HG02938 (cell line): ENCODE measurements around the gene CACNA1I.

Experiments
- ATAC-seq: cut with Tn5 transposase; IDR thresholded peaks from one replicate; pipeline ENCODE4 v1.9.1; 2021; ENCODE audit warnings: mild to moderate bottlenecking, moderate library complexity; ENCODE audit not compliant: unreplicated experiment

Gene CACNA1I

DNA sequence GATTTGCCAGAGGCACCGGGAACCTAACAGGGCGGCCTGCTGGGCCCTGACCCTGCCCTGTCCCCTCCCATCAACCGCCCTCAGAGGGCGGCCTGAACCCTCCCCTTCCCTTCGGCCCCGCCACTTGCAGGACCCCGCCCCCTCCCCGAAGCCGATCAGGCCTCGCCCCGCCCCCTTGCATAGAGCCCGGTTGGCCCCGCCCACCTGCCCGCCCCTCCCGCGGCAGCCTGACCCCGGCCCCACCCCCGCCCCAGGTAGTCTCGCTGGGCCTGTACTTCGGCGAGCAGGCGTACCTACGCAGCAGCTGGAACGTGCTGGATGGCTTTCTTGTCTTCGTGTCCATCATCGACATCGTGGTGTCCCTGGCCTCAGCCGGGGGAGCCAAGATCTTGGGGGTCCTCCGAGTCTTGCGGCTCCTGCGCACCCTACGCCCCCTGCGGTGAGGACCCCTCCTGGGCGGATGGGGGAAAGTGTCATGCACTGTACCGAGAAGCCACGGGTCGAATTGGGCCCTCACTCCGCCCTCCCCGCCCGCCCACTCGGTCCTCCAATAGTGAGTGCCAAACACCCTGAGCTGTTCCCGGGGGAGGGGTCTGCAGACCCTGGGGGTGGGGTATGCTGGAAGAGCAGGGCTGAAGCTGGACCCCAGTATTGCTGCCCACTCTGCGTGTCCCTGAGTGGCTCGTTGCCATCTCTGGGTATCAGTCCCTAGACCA, 94.1 kb downstream of the CACNA1I start:
- no peak for ATAC-seq

DNA sequence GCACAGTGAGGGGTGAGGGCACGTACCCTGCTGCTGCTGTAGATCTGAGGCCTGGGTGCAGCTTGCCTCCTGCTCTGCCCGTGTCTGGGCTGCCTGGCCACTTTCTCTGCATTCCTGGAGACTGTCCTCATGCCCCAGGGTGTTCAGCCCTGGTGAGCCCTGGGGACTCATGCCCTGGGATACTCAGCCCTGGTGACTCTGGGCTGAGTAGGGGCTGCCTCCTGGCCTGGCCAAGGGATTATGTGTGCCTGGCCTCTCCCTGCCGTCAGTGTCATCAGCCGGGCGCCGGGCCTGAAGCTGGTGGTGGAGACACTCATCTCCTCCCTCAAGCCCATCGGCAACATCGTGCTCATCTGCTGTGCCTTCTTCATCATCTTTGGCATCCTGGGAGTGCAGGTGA, 94.7 kb downstream of the CACNA1I start:
- no peak for ATAC-seq

DNA sequence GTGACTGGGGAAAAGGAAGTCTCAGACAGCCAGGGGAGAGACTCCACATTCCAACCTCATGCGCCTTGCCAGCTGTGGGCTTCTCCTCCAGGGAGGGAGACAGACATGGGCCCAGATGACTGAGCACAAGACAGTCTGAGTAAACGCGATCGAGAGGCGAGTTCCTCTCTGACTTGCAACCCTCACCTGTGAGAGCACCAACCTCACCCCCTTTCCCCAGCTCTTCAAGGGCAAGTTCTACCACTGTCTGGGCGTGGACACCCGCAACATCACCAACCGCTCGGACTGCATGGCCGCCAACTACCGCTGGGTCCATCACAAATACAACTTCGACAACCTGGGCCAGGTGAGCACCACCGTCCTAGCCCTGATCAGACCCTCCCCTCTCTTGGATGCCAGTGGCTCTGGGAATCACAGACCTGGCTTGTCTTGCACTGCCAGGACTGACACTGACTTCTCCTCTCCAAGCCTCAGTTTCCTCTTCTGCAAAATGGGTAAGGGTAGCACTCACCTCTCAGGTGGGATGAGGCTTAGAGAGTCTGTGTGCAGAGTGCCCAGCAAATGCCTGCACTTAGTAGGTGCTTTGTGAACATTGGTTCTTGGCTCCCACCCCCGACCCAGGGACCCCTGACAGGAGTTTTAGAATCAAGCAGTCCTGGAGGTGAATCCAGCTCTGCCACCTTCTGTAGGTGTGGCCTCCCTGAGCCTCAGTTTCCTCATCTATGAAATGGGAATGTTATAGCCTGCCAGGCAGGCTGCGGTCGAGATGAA, 95.3 kb downstream of the CACNA1I start:
- ATAC-seq: no peak

DNA sequence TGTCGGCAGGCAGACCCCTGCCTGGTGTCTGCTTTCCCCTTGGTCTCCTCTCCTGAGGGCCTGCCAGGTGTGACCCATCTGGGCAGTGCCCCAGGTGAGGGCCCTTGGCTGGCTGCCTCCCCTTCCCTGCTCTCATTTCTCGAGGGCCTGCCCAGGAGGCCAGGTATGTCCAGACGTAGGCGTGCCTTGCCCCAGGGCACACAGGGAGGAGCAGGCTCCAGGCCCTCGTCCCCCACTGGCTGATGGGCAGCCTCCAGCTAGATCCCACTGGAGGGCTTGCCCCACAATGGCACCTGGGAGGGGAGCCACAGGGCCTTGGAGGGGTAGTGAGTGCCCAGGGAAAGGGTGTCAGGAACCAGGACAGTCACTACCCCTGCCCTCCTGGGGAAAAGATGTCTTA, 95.9 kb downstream of the CACNA1I start:
- ATAC-seq: no peak

DNA sequence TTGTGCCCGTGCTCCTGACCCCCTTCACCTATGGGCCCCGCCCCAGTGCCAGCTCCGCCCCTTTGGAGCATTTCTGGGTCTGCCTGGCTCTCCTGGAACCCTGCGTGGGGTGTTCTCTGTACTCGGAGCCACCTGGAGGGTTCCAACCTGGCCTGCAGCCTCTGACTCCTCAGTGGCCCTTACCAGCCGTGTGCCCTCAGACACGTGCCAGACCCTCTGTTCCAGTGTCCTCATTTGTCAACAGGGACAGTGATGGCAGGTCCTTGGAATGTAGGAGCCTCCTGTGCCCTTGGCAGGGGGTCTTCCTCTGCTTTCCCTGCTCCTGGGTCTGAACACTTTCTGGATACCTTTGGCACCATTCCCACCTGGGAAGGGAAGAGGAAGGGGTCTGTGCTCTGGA, 96.4 kb downstream of the CACNA1I start:
- ATAC-seq: no peak

DNA sequence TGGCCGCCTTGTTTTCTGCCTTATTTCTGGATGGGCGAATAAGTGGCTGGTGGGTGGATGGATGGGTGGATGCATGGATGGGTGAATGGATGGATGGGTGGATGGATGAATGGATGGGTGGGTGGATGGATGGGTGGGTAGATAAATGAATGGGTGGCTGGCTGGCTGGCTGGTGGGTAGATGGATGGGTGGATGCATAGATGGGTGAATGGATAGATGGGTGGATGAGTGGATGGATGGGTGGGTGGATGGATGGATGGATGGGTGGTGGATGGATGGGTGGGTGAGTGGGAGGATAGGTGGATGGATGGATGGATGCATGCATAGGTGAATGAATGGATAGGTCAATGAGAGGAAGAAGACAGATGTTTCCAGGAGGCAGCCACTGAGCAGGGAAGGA, 98.9 kb downstream of the CACNA1I start:
- ATAC-seq: no peak

DNA sequence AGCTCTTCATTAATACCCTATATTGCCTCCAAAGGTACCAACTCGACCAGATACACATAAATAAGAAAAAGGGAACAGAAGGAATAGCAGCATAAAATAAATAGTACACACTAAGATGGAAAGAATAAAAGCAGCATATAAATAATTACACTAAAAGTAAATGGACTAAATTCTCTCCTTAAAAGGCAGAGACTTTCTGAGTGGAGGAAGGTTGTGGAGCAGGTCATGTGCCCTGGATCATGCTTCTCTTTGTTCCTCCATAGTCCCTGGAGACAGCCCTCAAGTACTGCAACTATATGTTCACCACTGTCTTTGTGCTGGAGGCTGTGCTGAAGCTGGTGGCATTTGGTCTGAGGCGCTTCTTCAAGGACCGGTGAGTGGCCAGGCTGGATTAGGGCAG, 101.4 kb downstream of the CACNA1I start:
- ATAC-seq: no peak

DNA sequence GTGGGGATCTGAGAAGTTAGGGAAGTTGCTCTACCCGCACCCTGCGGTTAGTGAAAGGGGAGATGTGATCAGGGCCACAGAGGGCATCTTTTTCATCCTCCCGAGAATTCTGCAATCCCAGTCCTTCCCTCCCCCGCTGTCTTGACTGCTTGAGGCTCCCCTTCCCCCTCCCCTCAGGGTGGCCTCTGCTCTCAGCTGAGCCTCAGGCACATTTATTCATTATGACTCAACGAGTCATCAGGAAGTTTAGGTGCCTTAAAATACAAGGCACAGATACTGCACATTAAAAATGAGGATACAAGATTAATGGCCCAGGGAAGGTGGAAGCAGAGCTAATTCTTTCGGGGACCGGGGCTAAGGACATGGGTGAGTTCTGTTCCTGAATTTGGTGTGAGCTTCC, 104.0 kb downstream of the CACNA1I start:
- ATAC-seq: no peak

DNA sequence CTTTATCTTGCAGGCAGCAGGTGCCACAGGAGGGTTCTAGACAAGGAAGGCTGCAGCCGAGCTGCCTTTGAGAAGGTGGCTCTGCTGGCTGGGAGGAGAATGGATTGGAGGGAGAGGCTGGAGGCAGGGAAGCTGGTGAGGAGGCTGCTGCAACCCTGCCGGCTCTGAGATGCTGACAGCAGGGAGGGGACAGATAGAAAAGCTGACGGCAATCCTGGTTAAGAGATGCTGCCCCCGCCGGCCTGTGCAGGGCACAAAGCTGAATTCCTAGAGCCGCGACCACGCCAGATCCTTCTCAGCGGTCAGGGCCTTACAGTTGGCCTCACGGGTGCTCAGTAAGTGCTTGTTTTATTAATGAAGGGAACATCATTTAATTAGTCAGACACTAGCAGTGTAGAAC, 105.4 kb downstream of the CACNA1I start:
- ATAC-seq: no peak

DNA sequence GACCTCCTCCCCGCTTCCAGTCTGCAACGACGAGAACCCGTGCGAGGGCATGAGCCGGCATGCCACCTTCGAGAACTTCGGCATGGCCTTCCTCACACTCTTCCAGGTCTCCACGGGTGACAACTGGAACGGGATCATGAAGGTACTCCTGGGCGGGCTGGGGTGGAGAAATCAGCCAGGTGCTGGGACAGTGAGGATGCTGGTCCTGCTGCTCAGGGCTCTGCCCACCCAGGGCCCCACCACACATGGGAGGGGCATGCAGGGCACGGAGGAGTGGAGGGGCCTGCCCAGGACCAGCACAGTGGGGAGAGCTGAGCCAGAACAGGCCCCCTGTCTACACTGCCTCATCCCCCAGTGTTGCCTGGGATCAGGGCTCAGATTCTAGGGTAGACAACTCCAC, 107.4 kb downstream of the CACNA1I start:
- ATAC-seq: no peak

DNA sequence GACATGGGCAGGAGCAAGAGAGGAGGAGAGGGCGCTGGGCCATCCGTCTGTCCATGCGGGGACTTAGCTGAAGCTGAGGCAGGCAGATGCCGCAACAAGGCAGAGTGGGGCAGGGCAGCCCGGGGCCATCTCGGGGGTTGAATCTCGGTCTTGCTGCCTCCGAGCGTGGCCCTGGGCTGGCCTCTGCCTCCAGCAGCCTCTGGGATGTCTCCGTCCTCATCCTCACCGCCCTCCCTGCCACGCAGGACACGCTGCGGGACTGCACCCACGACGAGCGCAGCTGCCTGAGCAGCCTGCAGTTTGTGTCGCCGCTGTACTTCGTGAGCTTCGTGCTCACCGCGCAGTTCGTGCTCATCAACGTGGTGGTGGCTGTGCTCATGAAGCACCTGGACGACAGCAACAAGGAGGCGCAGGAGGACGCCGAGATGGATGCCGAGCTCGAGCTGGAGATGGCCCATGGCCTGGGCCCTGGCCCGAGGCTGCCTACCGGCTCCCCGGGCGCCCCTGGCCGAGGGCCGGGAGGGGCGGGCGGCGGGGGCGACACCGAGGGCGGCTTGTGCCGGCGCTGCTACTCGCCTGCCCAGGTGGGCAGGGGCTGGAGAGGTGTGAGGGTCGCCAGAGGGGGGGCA, 108.4 kb downstream of the CACNA1I start:
- ATAC-seq: no peak

DNA sequence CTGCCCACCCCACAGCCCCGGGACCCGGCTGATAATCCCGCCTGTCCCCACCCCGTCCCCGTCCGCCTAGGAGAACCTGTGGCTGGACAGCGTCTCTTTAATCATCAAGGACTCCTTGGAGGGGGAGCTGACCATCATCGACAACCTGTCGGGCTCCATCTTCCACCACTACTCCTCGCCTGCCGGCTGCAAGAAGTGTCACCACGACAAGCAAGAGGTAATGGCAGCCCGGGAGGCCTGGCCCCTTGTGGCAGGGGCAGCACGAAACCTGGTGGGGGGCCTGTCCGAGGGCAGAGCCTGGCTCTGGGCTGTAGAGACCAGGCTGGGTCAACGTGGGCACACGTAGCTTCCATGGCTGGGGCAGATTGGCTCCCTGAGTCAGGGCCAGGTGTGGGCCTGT, 109.1 kb downstream of the CACNA1I start:
- ATAC-seq: no peak

DNA sequence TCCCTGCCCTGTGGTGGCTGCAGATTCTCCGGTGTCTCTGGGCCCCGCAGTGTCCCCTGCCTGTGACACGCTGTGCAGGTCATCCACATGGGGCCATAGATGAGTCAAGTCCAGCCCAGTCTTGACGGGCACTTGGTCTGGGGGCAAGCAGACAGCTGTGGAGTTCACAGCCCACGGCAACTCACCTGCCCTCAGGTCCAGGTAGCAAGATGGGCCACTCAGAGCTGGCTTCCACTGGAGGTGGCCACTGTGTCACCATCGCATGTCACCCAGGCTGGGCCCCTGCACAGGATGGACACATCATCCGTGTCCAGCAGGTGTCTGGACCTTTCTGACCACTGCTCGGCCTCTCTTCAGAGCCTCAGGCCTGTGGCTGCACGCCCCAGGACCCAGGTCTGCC, 109.9 kb downstream of the CACNA1I start:
- ATAC-seq: no peak

DNA sequence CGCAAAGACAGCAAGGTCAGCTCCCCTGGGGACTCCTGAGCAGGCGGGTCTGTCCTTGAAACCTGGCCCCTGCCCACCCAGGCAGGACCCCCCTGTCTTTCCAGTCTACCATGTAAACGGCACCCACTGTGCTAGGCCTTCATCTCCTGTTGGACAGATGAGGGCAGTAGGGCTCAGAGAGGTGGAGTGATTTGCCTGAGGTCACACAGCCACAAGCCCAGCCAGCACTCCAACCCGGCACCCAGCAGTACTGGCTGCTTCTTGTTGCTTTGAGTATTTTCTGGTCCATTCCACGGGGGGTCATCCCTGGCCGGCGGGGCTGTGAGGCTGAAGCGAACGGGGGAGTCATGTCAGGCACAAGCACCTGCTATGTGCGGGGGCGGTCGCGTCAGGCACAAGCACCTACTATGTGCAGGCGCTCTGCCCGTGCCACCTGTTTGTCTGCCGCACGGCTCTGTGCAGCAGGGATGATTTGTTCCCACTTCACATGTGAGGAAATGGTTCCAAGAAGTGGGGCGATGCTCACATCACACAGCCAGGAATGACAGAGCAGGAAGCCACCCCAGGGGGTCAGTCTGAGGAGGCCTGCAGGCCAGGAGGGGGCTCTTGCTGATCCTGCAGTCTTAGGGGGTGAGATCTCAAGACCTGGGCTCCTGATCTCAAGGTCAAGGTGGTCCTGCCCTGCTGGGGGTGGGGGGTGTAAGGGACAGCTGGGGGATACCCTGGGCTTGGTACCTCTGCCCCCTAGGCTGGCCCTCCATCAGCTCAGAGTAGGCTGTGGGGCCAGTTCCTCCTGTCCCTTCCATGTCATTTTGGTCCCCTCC, 110.7 kb downstream of the CACNA1I start:
- ATAC-seq: no peak

DNA sequence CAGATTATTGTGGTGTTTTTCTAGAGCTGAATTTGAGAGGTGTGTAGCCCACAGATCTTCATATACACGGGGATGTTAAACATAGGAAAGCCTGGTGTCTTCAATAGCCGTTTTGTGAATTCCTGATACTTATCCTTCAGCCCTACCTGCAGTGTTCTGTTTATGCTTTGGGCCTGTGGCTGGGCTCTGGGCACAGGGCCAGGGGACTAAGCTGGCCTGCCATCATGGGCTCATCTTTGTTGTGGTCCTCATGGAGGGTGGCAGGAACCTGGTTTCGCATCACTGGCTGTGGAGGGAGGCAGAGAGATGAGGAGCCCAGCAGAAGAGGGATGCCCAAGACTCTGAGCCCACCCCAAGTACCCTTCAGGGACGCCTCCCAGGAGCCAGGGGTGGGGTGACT, 112.4 kb downstream of the CACNA1I start:
- no peak for ATAC-seq

DNA sequence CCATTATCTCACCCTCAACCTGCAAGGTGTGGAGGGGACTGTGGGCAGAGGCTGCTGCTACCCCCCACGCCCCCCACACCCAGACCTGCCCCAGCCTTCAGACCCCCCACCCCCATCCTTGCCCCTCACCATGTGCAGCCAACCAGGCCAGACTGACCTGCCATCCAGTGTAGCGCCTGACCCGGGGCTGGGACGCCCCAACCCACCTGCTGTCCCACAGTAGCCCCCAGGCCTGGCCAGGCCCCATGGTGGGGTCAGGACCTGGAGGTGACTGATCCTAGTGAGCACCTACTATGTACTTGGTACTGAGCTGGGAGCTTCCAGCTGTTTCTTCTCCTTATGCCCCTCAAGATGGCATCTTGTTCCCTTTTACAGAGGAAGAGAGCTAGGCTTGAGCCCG, 113.1 kb downstream of the CACNA1I start:
- ATAC-seq: no peak

DNA sequence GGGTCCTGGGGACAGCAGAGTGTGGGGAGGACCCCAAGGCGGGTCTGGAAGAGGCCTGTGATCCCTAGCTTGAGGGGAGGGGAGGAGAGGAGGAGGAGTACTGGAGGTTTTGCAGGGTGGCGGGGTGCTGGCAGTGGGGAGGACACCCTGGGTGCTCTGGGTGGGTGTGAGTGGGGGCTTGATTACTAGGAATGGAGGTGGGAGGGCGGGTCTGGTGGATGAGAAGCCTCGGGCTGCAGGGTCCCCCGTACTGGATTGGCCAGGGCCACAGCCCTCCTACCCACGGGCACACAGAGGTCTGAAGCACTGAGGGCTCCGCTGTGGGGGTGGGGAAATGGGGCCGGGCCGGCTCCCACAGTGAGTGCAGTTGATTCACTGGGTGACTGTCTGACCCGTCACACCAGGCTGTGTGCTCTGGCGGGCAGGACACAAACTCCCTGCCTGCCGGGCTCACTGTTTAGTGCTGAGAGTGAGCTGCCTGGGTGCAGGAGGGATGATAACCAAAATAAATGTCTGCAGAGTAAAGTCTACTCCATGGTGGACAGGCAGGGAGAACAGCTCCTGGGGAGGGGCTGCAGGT, 114.2 kb downstream of the CACNA1I start:
- no peak for ATAC-seq

DNA sequence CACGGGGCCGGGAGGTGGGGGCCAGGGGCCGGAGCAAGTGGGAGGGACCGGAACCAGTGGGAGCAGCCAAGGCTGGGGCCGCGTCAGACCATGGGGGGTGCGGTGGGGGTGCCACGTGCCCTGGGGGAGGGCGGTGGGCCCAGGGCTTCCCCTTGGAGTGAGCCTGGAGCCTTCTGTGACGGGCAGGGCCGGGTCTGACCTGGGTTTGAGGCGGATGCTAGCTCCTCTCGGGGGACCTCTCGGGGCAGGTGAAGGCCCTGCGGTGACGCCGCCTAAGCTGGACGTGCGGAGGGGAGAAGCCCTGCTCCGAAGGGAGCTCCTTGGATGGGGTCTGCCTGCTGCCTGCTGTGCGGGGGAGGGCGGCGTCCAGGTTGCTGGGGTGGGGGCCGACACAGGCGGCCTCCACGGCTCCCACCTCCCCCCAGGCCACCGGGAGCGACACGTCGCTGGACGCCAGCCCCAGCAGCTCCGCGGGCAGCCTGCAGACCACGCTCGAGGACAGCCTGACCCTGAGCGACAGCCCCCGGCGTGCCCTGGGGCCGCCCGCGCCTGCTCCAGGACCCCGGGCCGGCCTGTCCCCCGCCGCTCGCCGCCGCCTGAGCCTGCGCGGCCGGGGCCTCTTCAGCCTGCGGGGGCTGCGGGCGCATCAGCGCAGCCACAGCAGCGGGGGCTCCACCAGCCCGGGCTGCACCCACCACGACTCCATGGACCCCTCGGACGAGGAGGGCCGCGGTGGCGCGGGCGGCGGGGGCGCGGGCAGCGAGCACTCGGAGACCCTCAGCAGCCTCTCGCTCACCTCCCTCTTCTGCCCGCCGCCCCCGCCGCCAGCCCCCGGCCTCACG, 115.0 kb downstream of the CACNA1I start:
- ATAC-seq: no peak

DNA sequence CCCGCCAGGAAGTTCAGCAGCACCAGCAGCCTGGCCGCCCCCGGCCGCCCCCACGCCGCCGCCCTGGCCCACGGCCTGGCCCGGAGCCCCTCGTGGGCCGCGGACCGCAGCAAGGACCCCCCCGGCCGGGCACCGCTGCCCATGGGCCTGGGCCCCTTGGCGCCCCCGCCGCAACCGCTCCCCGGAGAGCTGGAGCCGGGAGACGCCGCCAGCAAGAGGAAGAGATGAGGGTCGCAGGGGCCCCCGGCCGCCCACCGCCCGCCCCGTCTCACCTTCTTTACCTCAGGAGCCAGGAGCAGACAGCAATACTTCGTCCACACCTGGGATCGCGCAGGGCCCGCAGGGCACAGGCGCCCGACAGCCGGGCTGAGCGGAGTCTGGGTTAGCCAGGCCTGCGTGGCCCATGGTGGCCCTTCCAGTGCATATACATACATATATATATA, 115.6 kb downstream of the CACNA1I start:
- ATAC-seq: no peak
